Chondrocyte (in vitro differentiated cells): Measurements from ENCODE around the gene PRMT7. TPM values are rescaled to one million over a fixed set of nuclear protein-coding genes. Genes with fewer than 3 reads are reported as not detected.
A peak's percentile ranks its signal among the peaks of the same experiment; 100 is the strongest.

Experiments
- DNase-seq: peaks from one replicate; pipeline ENCODE4 v3.0.0; 2021; ENCODE audit warnings: mixed read lengths, low spot score
- H3K27ac Mint-ChIP-seq: one replicate; pipeline ENCODE4 v1.8.0; 2021; ENCODE audit warnings: mild to moderate bottlenecking, moderate library complexity, mixed read lengths; ENCODE audit not compliant: unreplicated experiment
- H3K27me3 Mint-ChIP-seq: 2 replicates; pipeline ENCODE4 v1.8.0; 2021; ENCODE audit warnings: low read depth, mixed read lengths
- H3K36me3 Mint-ChIP-seq: 2 replicates; pipeline ENCODE4 v1.8.0; 2021; ENCODE audit warnings: low read depth, mixed read lengths
- H3K4me1 Mint-ChIP-seq: 2 replicates; pipeline ENCODE4 v1.8.0; 2021; ENCODE audit warnings: low read depth, mild to moderate bottlenecking, mixed read lengths
- H3K4me3 Mint-ChIP-seq: one replicate; pipeline ENCODE4 v1.8.0; 2021; ENCODE audit warnings: mild to moderate bottlenecking, moderate library complexity, mixed read lengths; ENCODE audit not compliant: unreplicated experiment
- H3K9me3 Mint-ChIP-seq: 2 replicates; pipeline ENCODE4 v1.8.0; 2021; ENCODE audit warnings: low read depth, mixed read lengths
- CTCF ChIP-seq: fragments of 200-600 bp; sonication (generic); IDR thresholded peaks from 2 replicates; pipeline ENCODE4 v1.5.0; 2021; ENCODE audit warnings: antibody characterized with exemption, mild to moderate bottlenecking, moderate library complexity
- total RNA-seq: library from RNA; stranded (reverse); gene quantifications from 3 replicates; pipeline ENCODE4 v1.2.1, GENCODE V29; 2021

The PRMT7 gene
- total RNA-seq, 1 donor from 2014 or later = 26.7 TPM

GRCh38 chr16:68368301-68368888, 57.6 kb downstream of the PRMT7 start:
- H3K27me3 Mint-ChIP-seq = peaks cover 1% of the 10 kb centered on the region
- H3K36me3 Mint-ChIP-seq = no peaks in the 10 kb centered on the region
- peak; percentile 80 for DNase-seq
- no peak for TF ChIP-seq CTCF
- no peak overlapping the region for H3K27ac Mint-ChIP-seq
- H3K4me1 Mint-ChIP-seq = no peaks in the 10 kb centered on the region
- H3K4me3 Mint-ChIP-seq = no peak overlapping the region
- H3K9me3 Mint-ChIP-seq = no peaks in the 10 kb centered on the region

- DNase-seq = peak; percentile 27
- no peaks in the 10 kb centered on the region for H3K4me1 Mint-ChIP-seq
- H3K27ac Mint-ChIP-seq = no peak overlapping the region
- no peak for TF ChIP-seq CTCF
- H3K9me3 Mint-ChIP-seq = no peaks in the 10 kb centered on the region
- peaks cover 2% of the 10 kb centered on the region for H3K27me3 Mint-ChIP-seq
- no peaks in the 10 kb centered on the region for H3K36me3 Mint-ChIP-seq
- no peak overlapping the region for H3K4me3 Mint-ChIP-seq
Measured at GRCh38 chr16:68369168-68369567, 58.3 kb downstream of the PRMT7 start.

GRCh38 chr16:68369697-68370580, 59.1 kb downstream of the PRMT7 start:
- Mint-ChIP-seq H3K36me3 (no peaks in the 10 kb centered on the region), H3K27me3 (peaks cover 3% of the 10 kb centered on the region), H3K4me1 (no peaks in the 10 kb centered on the region), H3K9me3 (no peaks in the 10 kb centered on the region), H3K4me3 (no peak overlapping the region), H3K27ac (no peak overlapping the region)
- no peak for TF ChIP-seq CTCF
- DNase-seq = peak; percentile 82

GRCh38 chr16:68370581-68371275, 59.9 kb downstream of the PRMT7 start:
- TF ChIP-seq CTCF = no peak
- H3K4me1 Mint-ChIP-seq = no peaks in the 10 kb centered on the region
- no peaks in the 10 kb centered on the region for H3K36me3 Mint-ChIP-seq
- no peak overlapping the region for H3K4me3 Mint-ChIP-seq
- no peaks in the 10 kb centered on the region for H3K9me3 Mint-ChIP-seq
- peaks cover 6% of the 10 kb centered on the region for H3K27me3 Mint-ChIP-seq
- H3K27ac Mint-ChIP-seq = no peak overlapping the region
- peak; percentile 70 for DNase-seq

GRCh38 chr16:68371276-68371651, 60.4 kb downstream of the PRMT7 start:
- H3K27ac Mint-ChIP-seq = no peak overlapping the region

More at GRCh38 chr16:68371276-68371651, 60.4 kb downstream of the PRMT7 start:
- H3K27me3 Mint-ChIP-seq = peaks cover 6% of the 10 kb centered on the region
- H3K4me3 Mint-ChIP-seq = no peak overlapping the region
- no peaks in the 10 kb centered on the region for H3K9me3 Mint-ChIP-seq
- peak; percentile 89 for DNase-seq
- H3K36me3 Mint-ChIP-seq = no peaks in the 10 kb centered on the region
- H3K4me1 Mint-ChIP-seq = no peaks in the 10 kb centered on the region
- no peak for TF ChIP-seq CTCF
